ENCODE measurements around the gene SLC66A3. TPM values are rescaled to one million over a fixed set of nuclear protein-coding genes. Genes with fewer than 3 reads are reported as not detected.

Gene SLC66A3
- total and polyA plus RNA-seq, 4 donors: 6.7 to 17.6 (median 9.3) TPM

GRCh38 chr2:11122380-11122779, 32.9 kb upstream of the SLC66A3 start:
- DNase-seq (ENCODE audit: low spot score): no peak

GRCh38 chr2:11123001-11123809, 32.1 kb upstream of the SLC66A3 start:
- Histone ChIP-seq H3K9ac (ENCODE audit: low read depth in 1 of 2, low read length in 2 of 2) (no peak overlapping the region), H3K36me3 (ENCODE audit: control insufficient read depth in 4 of 4, insufficient read depth in 3 of 4, low read depth in 1 of 4, low read length in 3 of 4) (no peaks in the 10 kb centered on the region), H3K4me3 (ENCODE audit: low read depth in 1 of 3, low read length in 3 of 3) (no peak overlapping the region), H3K27me3 (ENCODE audit: control insufficient read depth in 4 of 4, insufficient read depth in 4 of 4, low read length in 3 of 4) (no peaks in the 10 kb centered on the region), H3K9me3 (ENCODE audit: control insufficient read depth in 4 of 4, low read length in 3 of 4) (no peaks in the 10 kb centered on the region), H3K27ac (ENCODE audit: low read depth in 1 of 2, low read length in 2 of 2) (no peak overlapping the region), H3K4me1 (ENCODE audit: control insufficient read depth in 4 of 4, insufficient read depth in 4 of 4, low read length in 3 of 4) (peaks cover 0 to 3% (median 0%) of the 10 kb centered on the region in 4 donors)
- no peak for DNase-seq (ENCODE audit: low spot score)
- 81% methylated on average over 12 of the region's 12 CpGs for WGBS
- TF ChIP-seq HNF4A (conservative IDR thresholded peaks at IDR 0.05) (no peak), TAF1 (conservative IDR thresholded peaks at IDR 0.05) (no peak), CTCF (IDR thresholded peaks at IDR 0.05; ENCODE audit: low read depth, low read length, missing input control) (no peak), REST (IDR thresholded peaks at IDR 0.05) (no peak), ZBTB33 (IDR thresholded peaks at IDR 0.05) (no peak), ATF3 (IDR thresholded peaks at IDR 0.05) (no peak), GABPA (IDR thresholded peaks at IDR 0.05 in 1 of 2, conservative IDR thresholded peaks at IDR 0.05 in 1 of 2) (no peak), FOXA1 (IDR thresholded peaks at IDR 0.05) (no peak), SP1 (IDR thresholded peaks at IDR 0.05) (no peak)

More at GRCh38 chr2:11122380-11122779, 32.9 kb upstream of the SLC66A3 start:
- no peaks in the 10 kb centered on the region for H3K36me3 ChIP-seq (ENCODE audit: control insufficient read depth in 4 of 4, insufficient read depth in 3 of 4, low read depth in 1 of 4, low read length in 3 of 4)
- no peak overlapping the region for H3K9ac ChIP-seq (ENCODE audit: low read depth in 1 of 2, low read length in 2 of 2)
- no peak overlapping the region for H3K27ac ChIP-seq (ENCODE audit: low read depth in 1 of 2, low read length in 2 of 2)
- no peaks in the 10 kb centered on the region for H3K9me3 ChIP-seq (ENCODE audit: control insufficient read depth in 4 of 4, low read length in 3 of 4)
- WGBS: 82% methylated on average over 9 of the region's 9 CpGs
- H3K27me3 ChIP-seq (ENCODE audit: control insufficient read depth in 4 of 4, insufficient read depth in 4 of 4, low read length in 3 of 4): no peaks in the 10 kb centered on the region
- H3K4me1 ChIP-seq (ENCODE audit: control insufficient read depth in 4 of 4, insufficient read depth in 4 of 4, low read length in 3 of 4): peaks cover 0 to 3% (median 0%) of the 10 kb centered on the region in 4 donors
- no peak overlapping the region for H3K4me3 ChIP-seq (ENCODE audit: low read depth in 1 of 3, low read length in 3 of 3)
- TF ChIP-seq GABPA (IDR thresholded peaks at IDR 0.05 in 1 of 2, conservative IDR thresholded peaks at IDR 0.05 in 1 of 2) (no peak), FOXA2 (IDR thresholded peaks at IDR 0.05) (no peak), JUND (IDR thresholded peaks at IDR 0.05) (no peak), FOXA1 (IDR thresholded peaks at IDR 0.05) (no peak), CTCF (IDR thresholded peaks at IDR 0.05; ENCODE audit: low read depth, low read length, missing input control) (no peak), TAF1 (conservative IDR thresholded peaks at IDR 0.05) (no peak), EGR1 (IDR thresholded peaks at IDR 0.05; ENCODE audit: low read depth in 2 of 2) (no peak), ZBTB33 (IDR thresholded peaks at IDR 0.05) (no peak), HNF4A (conservative IDR thresholded peaks at IDR 0.05) (no peak)
